Activated T-helper 17 cell treated with anti-CD3 and anti-CD28 coated beads, Interleukin-2, amount 50 U/mL, for 72 hours (primary cell): ENCODE measurements around the gene PLCH1. TPM values are rescaled to one million over a fixed set of nuclear protein-coding genes. Genes with fewer than 3 reads are reported as not detected.

Experiments used
- ATAC-seq: fragments of 150-1000 bp; cut with Tn5 transposase; replicated peaks from 2 replicates; pipeline ENCODE4 v1.10.0; 2021; ENCODE audit warnings: mild to moderate bottlenecking, moderate library complexity
- H3K27ac Mint-ChIP-seq: one replicate; pipeline ENCODE4 v1.8.0; 2022; ENCODE audit warnings: mixed read lengths
- H3K27me3 Mint-ChIP-seq: one replicate; pipeline ENCODE4 v1.8.0; 2022; ENCODE audit warnings: mixed read lengths
- H3K36me3 Mint-ChIP-seq: one replicate; pipeline ENCODE4 v1.8.0; 2022; ENCODE audit warnings: low read depth, mild to moderate bottlenecking, mixed read lengths
- H3K4me1 Mint-ChIP-seq: one replicate; pipeline ENCODE4 v1.8.0; 2022; ENCODE audit warnings: mixed read lengths
- H3K4me3 Mint-ChIP-seq: one replicate; pipeline ENCODE4 v1.8.0; 2022; ENCODE audit warnings: mild to moderate bottlenecking, mixed read lengths
- H3K9me3 Mint-ChIP-seq: one replicate; pipeline ENCODE4 v1.8.0; 2022; ENCODE audit warnings: mixed read lengths
- total RNA-seq, 2 donors: library from RNA; stranded (reverse); gene quantifications; one replicate each; pipeline ENCODE4 v1.2.3, GENCODE V29; 2022

Gene PLCH1
- total RNA-seq, 2 donors from 2014 or later, result 0.24 TPM; not detected in 1

DNA sequence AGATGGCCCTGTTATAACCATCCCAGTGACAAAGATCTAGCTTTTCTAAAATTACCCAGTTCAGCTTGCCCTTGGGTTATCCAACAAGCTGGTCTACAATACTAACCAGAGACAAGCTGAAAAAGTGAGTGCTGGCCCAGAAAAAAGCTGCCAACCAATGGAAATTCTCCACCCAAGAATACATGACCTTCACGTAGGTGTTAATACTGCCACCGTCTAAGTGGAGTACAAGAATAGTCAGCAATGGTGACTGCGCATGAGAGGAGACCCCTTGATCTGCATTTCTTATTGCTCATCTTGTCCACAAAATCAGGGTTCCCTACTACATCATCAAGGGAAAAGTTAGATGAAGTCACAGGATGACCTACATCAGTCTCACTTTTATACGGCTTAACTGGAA is 15.8 kb upstream of the PLCH1 start:
- Mint-ChIP-seq H3K9me3 (no peaks in the 10 kb centered on the region), H3K27ac (no peak overlapping the region), H3K27me3 (no peaks in the 10 kb centered on the region), H3K4me3 (no peak overlapping the region), H3K36me3 (peaks cover 12% of the 10 kb centered on the region), H3K4me1 (no peaks in the 10 kb centered on the region)
- ATAC-seq, result no peak

DNA sequence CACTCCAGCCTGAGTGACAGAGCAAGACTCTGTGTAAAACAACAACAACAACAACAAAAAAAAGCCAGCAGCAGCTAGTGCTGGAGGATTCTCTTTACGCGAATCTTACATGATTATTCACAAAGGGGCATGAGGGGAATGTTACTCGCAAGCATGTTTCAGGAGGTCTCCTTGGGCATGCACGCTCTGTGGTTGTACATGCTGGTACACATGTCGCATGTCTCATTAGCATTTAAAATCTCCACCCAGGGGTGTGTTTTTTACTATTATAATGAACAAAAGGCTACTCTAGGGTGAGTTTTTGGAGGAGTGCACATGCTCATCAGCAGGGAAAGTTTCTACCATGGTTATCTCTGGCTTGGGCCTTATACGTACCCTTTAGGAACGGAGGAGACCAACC is 12.7 kb upstream of the PLCH1 start:
- no peaks in the 10 kb centered on the region for H3K9me3 Mint-ChIP-seq
- H3K27ac Mint-ChIP-seq, result no peak overlapping the region
- no peak for ATAC-seq
- H3K4me1 Mint-ChIP-seq, result no peaks in the 10 kb centered on the region
- no peak overlapping the region for H3K4me3 Mint-ChIP-seq
- peaks cover 6% of the 10 kb centered on the region for H3K36me3 Mint-ChIP-seq
- H3K27me3 Mint-ChIP-seq, result no peaks in the 10 kb centered on the region

DNA sequence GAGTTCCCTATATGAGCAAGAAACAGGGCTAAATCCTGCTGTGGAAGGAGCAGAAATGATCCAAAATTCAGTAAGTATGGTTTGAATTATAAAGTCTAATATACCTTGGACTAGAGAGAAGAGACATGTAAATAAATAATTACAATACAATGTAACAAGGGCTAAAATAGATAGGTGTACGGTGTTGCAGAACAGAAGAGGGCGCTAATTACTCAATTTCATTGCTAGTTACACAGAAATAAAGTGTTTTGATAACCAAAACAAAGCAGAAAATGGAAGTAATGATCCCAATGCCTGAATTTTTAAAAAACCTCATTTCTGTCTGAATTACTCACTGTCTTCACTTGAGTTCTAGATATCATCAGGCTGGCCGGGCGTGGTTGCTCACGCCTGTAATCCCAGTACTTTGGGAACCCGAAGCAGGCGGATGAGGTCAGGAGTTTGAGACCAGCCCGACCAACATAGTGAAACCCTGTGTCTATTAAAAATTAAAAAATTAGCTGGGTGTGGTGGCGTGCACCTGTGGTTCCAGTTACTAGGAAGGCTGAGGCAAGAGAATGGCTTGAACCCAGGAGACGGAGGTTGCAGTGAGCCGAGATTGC is 8.3 kb upstream of the PLCH1 start:
- Mint-ChIP-seq H3K4me3 (no peak overlapping the region), H3K9me3 (no peaks in the 10 kb centered on the region), H3K4me1 (no peaks in the 10 kb centered on the region), H3K27ac (no peak overlapping the region), H3K36me3 (no peaks in the 10 kb centered on the region), H3K27me3 (no peaks in the 10 kb centered on the region)
- peak; percentile 46 for ATAC-seq

DNA sequence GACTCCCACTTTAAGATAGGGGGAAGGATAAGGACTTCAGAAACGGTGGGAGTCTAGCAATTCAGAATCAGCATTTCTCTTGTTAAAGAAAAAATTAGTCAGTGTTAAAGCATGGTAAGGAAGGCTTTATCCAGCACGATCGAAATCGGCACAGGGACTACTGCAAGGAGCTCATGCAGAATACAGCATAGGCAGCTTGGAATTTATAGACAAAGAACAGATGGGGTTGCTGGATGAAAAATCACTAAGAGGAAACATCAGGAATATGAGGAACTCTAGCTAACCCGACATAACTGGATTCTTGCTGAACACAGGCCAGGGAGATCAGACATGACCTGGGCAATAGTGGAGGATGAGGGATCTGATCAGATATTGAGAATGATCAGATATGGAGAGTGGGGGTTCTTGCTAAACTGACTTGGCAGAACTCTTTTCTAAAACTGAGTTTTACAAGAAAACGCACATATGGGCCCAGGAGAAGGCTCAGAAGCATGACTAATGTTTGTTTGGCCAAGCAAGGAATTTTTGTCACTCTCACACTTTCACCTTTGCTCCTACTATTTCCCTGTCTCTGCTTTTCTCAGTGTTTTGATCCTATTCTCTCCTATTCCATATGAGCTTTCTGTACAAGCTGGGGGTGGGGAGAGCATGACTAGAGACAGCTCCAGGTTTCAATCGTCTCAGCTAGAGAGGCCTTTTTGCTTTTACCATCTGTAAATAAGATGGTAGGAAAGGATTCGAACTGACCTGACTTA is 3.9 kb upstream of the PLCH1 start:
- ATAC-seq, result no peak
- Mint-ChIP-seq H3K27ac (no peak overlapping the region), H3K27me3 (peaks cover 4% of the 10 kb centered on the region), H3K36me3 (no peaks in the 10 kb centered on the region), H3K4me1 (no peaks in the 10 kb centered on the region), H3K4me3 (no peak overlapping the region), H3K9me3 (no peaks in the 10 kb centered on the region)

DNA sequence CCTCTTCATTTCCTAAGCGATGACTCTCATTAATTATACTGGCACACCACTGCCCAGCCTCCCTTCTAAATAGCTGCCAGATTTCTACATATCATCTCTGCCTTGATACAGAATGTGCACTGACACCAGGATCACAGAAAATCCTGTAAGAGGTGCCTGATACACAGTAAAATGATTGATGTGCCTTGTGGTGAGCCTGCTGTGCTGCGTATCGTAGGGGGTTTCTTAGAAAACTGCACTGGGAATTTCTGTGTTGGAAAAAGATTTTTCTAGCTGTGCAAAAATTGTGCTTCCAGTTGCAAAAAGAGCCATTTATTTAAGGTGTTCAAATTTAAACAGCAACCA is 3.0 kb upstream of the PLCH1 start:
- H3K36me3 Mint-ChIP-seq, result no peaks in the 10 kb centered on the region
- peaks cover 7% of the 10 kb centered on the region for H3K27me3 Mint-ChIP-seq
- H3K4me3 Mint-ChIP-seq, result no peak overlapping the region
- H3K27ac Mint-ChIP-seq, result no peak overlapping the region
- H3K9me3 Mint-ChIP-seq, result no peaks in the 10 kb centered on the region
- no peak for ATAC-seq
- no peaks in the 10 kb centered on the region for H3K4me1 Mint-ChIP-seq

DNA sequence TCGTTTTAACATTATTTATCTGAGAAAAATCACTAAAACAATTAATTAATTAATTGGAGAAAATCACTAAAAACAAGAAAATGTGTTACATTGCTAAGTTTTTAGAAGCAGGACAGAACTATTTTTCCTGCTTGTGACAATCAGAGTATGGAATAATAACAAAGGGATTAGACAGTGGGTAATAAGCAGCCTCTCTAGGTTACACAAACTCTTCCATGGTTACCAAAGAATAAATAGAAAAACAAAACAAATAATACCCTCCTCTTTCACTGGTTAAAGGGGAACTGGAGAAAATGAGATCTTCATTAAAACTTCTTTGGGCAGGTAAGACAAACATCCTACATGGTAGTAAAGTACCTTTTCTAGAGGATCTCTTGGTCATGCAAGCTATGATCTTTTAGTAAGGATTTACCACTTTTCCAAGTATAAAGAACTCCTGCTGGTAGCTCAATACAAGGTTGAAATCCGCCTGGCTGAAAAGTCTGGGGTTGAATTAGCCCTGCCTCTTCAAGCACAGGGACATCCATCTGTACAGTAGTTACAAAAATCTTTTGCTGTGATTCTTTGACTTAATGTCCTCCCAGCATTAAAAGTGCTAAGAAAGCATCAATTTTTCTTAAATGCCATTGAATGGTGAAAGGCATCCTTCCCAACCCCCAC is 2.5 kb upstream of the PLCH1 start:
- Mint-ChIP-seq H3K4me3 (no peak overlapping the region), H3K27me3 (peaks cover 9% of the 10 kb centered on the region), H3K9me3 (no peaks in the 10 kb centered on the region), H3K4me1 (no peaks in the 10 kb centered on the region), H3K36me3 (no peaks in the 10 kb centered on the region), H3K27ac (no peak overlapping the region)
- no peak for ATAC-seq

DNA sequence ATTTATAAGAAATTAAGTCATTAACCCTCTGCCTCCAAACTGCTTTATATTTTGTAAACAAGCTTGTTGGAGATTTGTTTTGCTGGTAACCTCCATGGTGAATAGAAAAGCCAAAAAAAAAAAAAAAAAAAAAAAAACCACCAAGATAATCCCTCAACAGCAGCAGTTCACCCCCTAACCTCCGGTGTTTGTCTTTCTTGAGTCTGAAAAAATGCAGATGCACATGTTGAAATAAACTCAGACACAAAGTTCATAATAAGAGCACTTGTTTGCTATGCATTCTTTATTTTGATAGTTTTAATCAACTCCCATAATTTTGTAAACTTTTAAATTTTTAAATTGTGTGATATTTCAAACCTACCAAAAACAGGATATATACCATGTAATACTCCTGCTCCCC is 1.8 kb upstream of the PLCH1 start:
- H3K27ac Mint-ChIP-seq, result no peak overlapping the region
- no peaks in the 10 kb centered on the region for H3K4me1 Mint-ChIP-seq
- H3K9me3 Mint-ChIP-seq, result no peaks in the 10 kb centered on the region
- H3K4me3 Mint-ChIP-seq, result no peak overlapping the region
- H3K36me3 Mint-ChIP-seq, result no peaks in the 10 kb centered on the region
- peaks cover 12% of the 10 kb centered on the region for H3K27me3 Mint-ChIP-seq
- no peak for ATAC-seq

DNA sequence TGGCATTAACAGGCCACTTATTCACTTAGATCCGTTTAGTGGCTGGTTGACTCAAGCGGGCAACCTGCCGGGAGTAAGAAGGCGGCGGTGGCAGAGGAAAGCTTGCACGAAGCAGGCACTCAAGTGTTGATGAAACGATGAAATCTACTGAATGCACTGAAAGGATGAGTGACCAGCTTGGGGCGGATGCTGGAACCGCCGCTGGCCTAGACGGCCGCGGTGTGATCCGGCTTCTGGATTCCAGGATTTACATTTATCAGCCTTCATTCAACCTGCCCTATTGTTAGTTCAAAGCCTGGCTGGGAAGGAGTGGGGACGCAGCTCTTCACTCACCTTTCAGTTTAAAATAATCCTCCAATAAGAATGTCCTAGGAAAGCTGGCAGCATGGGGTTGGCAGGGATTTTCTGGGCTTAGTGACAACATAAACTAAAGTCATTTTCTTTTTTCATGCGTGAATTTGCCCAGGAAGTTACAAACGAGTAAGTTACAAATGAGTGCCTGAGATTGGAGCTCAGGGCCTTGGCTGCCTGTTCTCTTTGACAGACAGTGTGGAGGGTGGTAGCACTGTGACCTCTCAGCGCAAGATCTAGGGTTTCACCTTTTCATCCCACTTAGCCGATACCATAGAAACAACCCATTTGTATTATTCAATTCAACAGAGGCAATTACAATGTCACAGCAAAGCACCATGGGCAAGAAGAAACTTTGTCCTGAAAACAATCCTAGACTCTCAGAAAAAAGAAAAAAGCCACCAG is 1.1 kb upstream of the PLCH1 start:
- H3K9me3 Mint-ChIP-seq, result no peaks in the 10 kb centered on the region
- no peaks in the 10 kb centered on the region for H3K36me3 Mint-ChIP-seq
- H3K4me3 Mint-ChIP-seq, result peak overlapping the region; percentile 89
- no peaks in the 10 kb centered on the region for H3K4me1 Mint-ChIP-seq
- H3K27me3 Mint-ChIP-seq, result peaks cover 13% of the 10 kb centered on the region
- ATAC-seq, result no peak
- no peak overlapping the region for H3K27ac Mint-ChIP-seq

DNA sequence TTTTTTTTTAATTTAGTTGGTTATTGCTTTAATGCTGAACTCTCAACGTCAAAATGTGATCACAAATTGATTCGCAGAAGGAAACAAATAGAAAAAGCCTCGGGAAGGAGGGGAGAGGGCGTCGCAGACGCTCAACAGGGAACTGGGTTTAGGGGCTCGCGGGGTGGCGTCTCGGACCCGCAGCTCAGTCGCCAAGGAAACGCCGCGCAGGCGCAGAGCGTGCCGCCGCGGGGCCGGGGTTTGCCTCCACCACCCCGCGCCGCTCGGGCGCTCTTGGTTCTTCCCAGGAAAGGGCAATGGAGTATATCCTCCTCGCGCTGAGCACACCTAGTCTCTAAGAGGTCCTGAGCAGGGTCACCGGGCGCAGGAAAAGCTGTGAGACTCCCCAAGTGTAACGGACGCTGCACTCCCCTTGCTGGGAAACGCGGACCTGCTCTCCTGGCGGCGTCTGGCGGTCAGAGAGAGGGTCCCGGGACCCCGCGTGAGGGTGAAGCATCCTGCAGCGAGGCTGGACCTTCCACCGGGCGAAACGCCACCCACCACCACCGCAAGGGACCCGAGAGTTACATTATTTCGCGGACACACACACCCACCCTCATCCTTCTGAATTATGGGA is 753 bp downstream of the PLCH1 start:
- Mint-ChIP-seq H3K27ac (peak overlapping the region; percentile 79), H3K27me3 (peaks cover 21% of the 10 kb centered on the region), H3K36me3 (no peaks in the 10 kb centered on the region), H3K4me3 (peak overlapping the region; percentile 89), H3K9me3 (no peaks in the 10 kb centered on the region), H3K4me1 (no peaks in the 10 kb centered on the region)
- peak; percentile 61 for ATAC-seq

DNA sequence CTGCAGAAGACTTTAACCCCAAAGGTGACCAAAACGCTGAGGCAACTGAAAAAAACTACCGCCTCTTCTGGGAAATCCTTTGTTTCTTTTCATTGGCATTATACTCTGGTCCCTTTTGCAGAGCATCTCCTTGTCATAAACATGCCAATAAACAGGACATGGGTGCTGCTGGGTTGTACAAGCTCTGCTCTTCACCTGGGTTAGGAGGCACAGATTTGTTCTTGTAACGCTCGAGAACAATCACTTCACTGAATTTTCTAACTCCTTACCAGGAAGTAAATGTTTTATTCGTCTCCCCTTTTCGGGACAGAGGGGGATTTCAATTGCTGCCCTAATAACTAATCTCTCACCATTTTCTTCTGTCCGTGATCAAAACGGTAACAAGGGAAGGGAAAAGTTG is 1.3 kb downstream of the PLCH1 start:
- peaks cover 22% of the 10 kb centered on the region for H3K27me3 Mint-ChIP-seq
- H3K4me1 Mint-ChIP-seq, result no peaks in the 10 kb centered on the region
- peak overlapping the region; percentile 89 for H3K4me3 Mint-ChIP-seq
- H3K27ac Mint-ChIP-seq, result peak overlapping the region; percentile 79
- no peaks in the 10 kb centered on the region for H3K36me3 Mint-ChIP-seq
- no peaks in the 10 kb centered on the region for H3K9me3 Mint-ChIP-seq
- ATAC-seq, result no peak

DNA sequence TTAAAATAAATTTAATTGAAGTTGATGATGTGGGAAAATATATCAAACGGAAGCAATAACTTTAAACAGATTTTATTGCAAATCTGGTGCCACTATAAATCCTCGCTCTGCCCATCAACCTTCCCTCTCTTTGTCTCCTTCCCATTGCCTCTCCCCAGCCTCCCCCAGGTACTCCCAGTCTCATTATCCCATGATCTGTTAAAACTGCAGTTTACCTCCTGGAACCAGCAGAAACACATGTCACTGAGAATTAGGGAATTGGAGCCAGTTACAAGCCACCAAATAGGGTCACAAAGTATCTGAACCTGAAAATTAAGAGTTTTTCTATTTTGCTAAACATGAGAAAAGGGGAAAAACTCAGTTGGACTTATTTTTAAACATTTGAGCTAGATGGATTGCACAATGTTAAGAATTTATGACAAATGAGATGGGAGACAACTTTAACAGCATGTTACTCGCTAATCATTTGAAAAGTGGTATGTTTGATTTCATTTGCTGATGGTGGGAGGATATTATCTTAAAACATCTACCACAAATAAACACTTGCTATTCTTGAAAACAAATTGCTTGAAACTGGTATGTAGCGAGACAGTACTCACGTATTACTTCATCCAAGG is 2.4 kb downstream of the PLCH1 start:
- no peak for ATAC-seq
- Mint-ChIP-seq H3K27ac (no peak overlapping the region), H3K27me3 (peaks cover 30% of the 10 kb centered on the region), H3K4me3 (peak overlapping the region; percentile 89), H3K4me1 (no peaks in the 10 kb centered on the region), H3K36me3 (no peaks in the 10 kb centered on the region), H3K9me3 (no peaks in the 10 kb centered on the region)

DNA sequence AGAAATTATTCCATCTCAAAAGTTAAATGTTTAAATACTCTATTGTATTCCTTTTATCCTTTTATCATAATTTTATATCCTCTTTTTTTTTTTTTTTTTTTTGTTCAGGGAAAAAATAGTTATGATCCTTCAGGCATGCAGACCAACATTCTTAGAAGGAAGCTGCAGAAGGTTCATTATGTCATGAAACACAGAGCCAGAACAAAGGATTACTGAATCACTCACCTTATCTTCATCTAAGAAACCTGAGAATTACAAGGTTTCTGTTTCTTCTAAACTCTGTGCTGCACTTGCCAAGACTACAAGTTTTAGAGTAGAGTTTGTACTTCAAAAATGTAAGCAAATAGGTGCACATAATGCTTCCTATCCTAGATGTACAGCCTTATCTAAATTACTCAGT is 3.3 kb downstream of the PLCH1 start:
- no peaks in the 10 kb centered on the region for H3K9me3 Mint-ChIP-seq
- no peaks in the 10 kb centered on the region for H3K4me1 Mint-ChIP-seq
- no peaks in the 10 kb centered on the region for H3K36me3 Mint-ChIP-seq
- H3K27ac Mint-ChIP-seq, result no peak overlapping the region
- peaks cover 30% of the 10 kb centered on the region for H3K27me3 Mint-ChIP-seq
- no peak for ATAC-seq
- H3K4me3 Mint-ChIP-seq, result no peak overlapping the region

DNA sequence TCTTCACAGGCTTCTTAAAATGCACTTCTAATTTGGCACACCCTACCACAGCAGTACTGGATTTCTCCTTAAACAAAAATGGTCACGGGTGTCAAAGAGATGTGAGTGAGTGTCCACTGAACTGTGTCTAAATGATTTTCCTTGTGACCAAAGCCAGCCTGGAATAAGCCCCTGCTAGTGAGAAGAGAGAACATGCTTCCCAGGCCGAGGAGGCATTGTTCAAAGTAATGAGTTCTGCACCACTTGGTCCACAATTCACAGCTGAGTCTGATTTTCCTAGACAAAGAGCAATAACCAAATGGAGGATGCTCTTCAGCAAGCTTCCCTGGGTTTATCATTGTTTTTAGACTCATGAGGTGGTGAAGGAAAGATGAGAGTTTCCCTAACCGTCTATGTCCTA is 3.8 kb downstream of the PLCH1 start:
- no peak for ATAC-seq
- no peaks in the 10 kb centered on the region for H3K4me1 Mint-ChIP-seq
- H3K9me3 Mint-ChIP-seq, result no peaks in the 10 kb centered on the region
- no peak overlapping the region for H3K27ac Mint-ChIP-seq
- no peak overlapping the region for H3K4me3 Mint-ChIP-seq
- no peaks in the 10 kb centered on the region for H3K36me3 Mint-ChIP-seq
- H3K27me3 Mint-ChIP-seq, result peaks cover 29% of the 10 kb centered on the region

DNA sequence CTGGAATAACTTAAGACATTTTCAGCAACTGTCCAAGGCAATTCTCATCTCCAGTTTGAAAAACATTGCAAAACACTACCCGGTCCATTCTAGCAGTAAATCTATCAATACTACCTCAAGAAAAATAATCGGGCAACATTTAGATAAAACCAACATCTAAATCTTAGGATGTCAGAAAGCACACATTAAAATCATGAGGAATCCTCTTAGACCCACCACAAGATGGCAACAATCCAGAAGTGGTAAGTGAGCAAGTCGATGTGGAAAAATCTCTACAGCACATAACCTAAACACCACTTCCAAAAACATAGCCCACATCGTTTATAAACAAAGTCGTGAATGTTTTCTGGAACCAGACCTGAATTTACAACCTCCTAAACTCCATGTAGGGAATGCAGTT is 5.7 kb downstream of the PLCH1 start:
- Mint-ChIP-seq H3K36me3 (no peaks in the 10 kb centered on the region), H3K27me3 (peaks cover 31% of the 10 kb centered on the region), H3K4me1 (no peaks in the 10 kb centered on the region), H3K9me3 (no peaks in the 10 kb centered on the region), H3K4me3 (no peak overlapping the region), H3K27ac (no peak overlapping the region)
- no peak for ATAC-seq
